ENCODE results near the gene AMBRA1. TPM values are rescaled to one million over a fixed set of nuclear protein-coding genes. Genes with fewer than 3 reads are reported as not detected.

The AMBRA1 gene
- total RNA-seq, 1 donor from 2014 or later, result 33.9 TPM

GRCh38 chr11:46417711-46418110, 176.1 kb downstream of the AMBRA1 start:
- Histone ChIP-seq H3K36me3 (peaks cover 76% of the 10 kb centered on the region), H3K4me3 (no peak overlapping the region), H3K9me3 (no peaks in the 10 kb centered on the region), H3K27me3 (no peaks in the 10 kb centered on the region), H3K4me1 (no peaks in the 10 kb centered on the region), H3K27ac (no peak overlapping the region)
- peak; percentile 12 for DNase-seq
- no peak for ATAC-seq
- no peak for TF ChIP-seq CTCF (IDR thresholded peaks at IDR 0.05)
- intact Hi-C loops (cut with DNase I), result no loop called here

- Histone ChIP-seq H3K4me3 (no peak overlapping the region), H3K27ac (no peak overlapping the region), H3K36me3 (peaks cover 70% of the 10 kb centered on the region), H3K9me3 (no peaks in the 10 kb centered on the region), H3K4me1 (no peaks in the 10 kb centered on the region), H3K27me3 (no peaks in the 10 kb centered on the region)
- ATAC-seq, result no peak
- peak; percentile 6 for DNase-seq
- intact Hi-C loops (cut with DNase I), result no loop called here
- no peak for TF ChIP-seq CTCF (IDR thresholded peaks at IDR 0.05)
These were observed 178.9 kb downstream of the AMBRA1 start for GRCh38 chr11:46414879-46415278.

- TF ChIP-seq CTCF (IDR thresholded peaks at IDR 0.05), result no peak
- no peaks in the 10 kb centered on the region for H3K4me1 ChIP-seq
- H3K36me3 ChIP-seq, result peaks cover 75% of the 10 kb centered on the region
- no peak overlapping the region for H3K4me3 ChIP-seq
- intact Hi-C loops (cut with DNase I), result no loop called here
- ATAC-seq, result no peak
- DNase-seq, result peak; percentile 51
- no peak overlapping the region for H3K27ac ChIP-seq
- no peaks in the 10 kb centered on the region for H3K9me3 ChIP-seq
- H3K27me3 ChIP-seq, result no peaks in the 10 kb centered on the region
These were observed 179.4 kb downstream of the AMBRA1 start for GRCh38 chr11:46414466-46414796.

GRCh38 chr11:46413760-46414465, 179.9 kb downstream of the AMBRA1 start:
- no peak for ATAC-seq
- no peak overlapping the region for H3K27ac ChIP-seq
- H3K4me3 ChIP-seq, result no peak overlapping the region
- intact Hi-C loops (cut with DNase I), result no loop called here
- no peaks in the 10 kb centered on the region for H3K27me3 ChIP-seq
- DNase-seq, result peak; percentile 8
- H3K9me3 ChIP-seq, result no peaks in the 10 kb centered on the region
- H3K36me3 ChIP-seq, result peaks cover 80% of the 10 kb centered on the region
- no peak for TF ChIP-seq CTCF (IDR thresholded peaks at IDR 0.05)
- no peaks in the 10 kb centered on the region for H3K4me1 ChIP-seq

- no peaks in the 10 kb centered on the region for H3K9me3 ChIP-seq
- ATAC-seq, result no peak
- DNase-seq, result peak; percentile 27
- no peaks in the 10 kb centered on the region for H3K27me3 ChIP-seq
- H3K4me3 ChIP-seq, result no peak overlapping the region
- no peak overlapping the region for H3K27ac ChIP-seq
- intact Hi-C loops (cut with DNase I), result no loop called here
- H3K36me3 ChIP-seq, result peaks cover 87% of the 10 kb centered on the region
- no peak for TF ChIP-seq CTCF (IDR thresholded peaks at IDR 0.05)
- H3K4me1 ChIP-seq, result no peaks in the 10 kb centered on the region
These were observed 183.8 kb downstream of the AMBRA1 start for GRCh38 chr11:46410021-46410420.

Data from upper lobe of right lung (tissue), 1 donor.